ENCODE data around the gene FLNB.
"Not testable (repeated sequence)": the region's sequence is repeated elsewhere in the genome, so short reads cannot be mapped to it uniquely, and the experiment has no call there.

FLNB gene

GRCh38 chr3:57981483-57982087, 26.6 kb upstream of the FLNB start:
- no peak for DNase-seq

GRCh38 chr3:57982561-57983243, 25.5 kb upstream of the FLNB start:
- DNase-seq: no peak

DNA sequence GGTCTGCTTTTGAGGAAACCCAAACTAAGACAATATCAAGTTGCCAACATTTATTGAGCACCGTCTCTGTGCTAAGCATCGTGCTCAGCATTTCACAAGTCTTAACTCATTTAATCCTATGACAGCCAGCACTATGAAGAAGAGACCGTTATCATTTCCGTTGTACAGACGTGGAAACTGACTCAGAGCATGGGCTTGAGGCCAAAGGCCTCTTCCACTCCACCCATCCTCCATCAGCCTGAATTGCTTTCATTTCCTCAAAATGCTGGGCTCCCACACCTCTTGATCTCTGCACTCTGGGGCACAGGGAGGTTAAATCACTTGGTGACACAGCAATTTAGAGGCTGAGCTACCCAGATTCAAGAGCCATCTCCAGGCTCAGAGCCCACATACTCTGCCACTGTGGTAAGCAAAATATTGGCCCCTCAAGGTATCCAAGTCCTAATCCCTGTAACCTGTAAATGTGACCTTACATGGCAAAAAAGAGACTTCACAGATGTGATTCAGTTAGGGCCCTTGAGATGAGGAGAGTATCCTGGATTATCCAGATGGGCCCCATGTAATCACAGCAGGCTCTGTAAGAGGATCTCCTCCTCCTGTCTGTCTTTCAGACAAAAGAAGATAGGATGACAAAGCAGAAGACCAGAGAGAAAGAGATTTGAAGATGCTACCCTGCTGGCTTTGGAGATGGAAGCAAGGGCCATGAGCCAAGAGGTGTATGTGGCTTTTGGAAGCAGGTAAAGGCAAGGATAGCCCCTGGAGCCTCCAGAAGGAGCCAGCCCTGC, 24.3 kb upstream of the FLNB start:
- DNase-seq: no peak

- DNase-seq: no peak
Observed at GRCh38 chr3:57985176-57985983, 22.8 kb upstream of the FLNB start.

DNA sequence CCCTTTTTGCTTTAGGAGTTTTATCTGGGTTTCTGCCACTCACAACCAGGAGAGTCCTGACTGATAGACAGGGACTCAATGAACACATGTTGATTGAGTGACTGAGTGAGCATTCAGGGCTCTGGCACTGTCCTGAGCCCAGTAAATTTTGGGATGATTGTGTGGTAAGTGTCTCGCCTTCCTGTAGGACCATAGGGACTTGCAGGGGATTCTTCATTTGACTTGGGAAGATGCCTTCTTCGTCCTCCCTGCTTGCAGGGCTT, 22.3 kb upstream of the FLNB start:
- DNase-seq: no peak

DNA sequence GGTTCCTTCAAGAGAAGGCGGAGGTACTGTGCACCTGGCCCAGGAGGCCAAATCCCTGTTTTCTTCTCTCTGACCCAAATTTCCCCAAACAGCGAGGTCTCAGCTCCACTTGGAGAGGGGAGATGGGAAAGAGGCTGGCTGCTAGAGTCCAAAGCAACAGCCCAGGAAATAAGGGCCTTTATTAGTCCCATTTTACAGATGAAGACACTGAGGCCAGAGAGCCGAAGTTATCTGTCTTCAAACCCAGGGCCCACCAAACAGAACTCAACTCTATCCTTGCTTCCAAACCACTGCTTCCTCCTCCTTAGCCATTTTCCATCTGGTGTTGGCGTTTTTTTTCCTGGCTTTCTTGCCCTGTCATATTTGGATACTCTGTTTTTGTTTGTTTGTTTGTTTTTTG, 22.0 kb upstream of the FLNB start:
- DNase-seq: no peak

DNA sequence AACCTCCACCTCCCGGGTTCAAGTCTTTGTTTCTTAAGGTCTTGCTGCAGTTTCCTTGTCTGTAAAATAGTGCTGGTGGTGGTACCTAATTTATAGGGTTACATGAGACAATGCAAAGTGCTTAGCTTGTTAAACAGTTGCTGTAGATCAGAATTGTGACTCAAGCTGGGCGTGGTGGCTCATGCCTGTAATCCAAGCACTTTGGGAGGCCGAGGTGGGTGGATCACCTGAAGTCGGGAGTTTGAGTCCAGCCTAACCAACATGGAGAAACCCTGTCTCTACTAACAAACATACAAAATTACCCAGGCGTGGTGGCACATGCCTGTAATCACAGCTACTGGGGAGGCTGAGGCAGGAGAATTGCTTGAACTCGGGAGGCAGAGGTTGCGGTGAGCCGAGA, 19.0 kb upstream of the FLNB start:
- DNase-seq: not testable (repeated sequence)

- no peak for DNase-seq
Observed at GRCh38 chr3:57989646-57990045, 18.6 kb upstream of the FLNB start.

DNA sequence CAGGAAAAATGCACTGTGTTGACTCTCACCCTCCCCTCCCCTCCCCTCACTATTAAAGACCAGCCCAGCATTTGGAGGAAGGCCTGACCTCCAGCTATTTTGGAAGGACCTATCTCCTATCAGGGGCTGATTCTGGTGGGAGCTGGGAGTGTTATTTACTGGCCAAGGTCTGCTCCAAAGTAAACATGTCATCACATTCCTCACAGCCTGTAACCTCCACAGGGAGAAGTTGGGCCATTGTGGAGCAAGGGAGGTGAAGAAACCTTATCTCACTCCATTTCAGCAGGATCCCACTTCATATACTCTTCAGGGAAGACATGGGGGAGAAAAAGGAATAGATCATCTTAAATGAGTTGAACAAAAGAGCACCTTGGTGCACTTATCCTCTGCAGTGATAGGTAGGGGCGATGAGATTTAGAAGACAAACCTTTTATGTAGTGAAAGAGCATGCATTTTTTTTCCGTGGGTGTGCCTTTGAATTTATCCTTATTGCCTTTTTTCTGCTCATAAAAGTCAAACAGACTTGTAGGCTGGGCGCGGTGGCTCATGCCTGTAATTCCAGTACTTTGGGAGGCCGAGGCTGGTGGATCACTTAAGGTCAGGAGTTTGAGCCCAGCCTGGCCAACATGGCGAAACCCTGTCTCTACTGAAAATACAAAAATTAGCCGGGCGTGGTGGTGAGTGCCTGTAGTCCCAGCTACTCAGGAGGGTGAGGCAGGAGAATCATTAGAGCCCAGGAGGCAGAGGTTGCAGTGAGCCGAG, 15.6 kb upstream of the FLNB start:
- no peak for DNase-seq

DNA sequence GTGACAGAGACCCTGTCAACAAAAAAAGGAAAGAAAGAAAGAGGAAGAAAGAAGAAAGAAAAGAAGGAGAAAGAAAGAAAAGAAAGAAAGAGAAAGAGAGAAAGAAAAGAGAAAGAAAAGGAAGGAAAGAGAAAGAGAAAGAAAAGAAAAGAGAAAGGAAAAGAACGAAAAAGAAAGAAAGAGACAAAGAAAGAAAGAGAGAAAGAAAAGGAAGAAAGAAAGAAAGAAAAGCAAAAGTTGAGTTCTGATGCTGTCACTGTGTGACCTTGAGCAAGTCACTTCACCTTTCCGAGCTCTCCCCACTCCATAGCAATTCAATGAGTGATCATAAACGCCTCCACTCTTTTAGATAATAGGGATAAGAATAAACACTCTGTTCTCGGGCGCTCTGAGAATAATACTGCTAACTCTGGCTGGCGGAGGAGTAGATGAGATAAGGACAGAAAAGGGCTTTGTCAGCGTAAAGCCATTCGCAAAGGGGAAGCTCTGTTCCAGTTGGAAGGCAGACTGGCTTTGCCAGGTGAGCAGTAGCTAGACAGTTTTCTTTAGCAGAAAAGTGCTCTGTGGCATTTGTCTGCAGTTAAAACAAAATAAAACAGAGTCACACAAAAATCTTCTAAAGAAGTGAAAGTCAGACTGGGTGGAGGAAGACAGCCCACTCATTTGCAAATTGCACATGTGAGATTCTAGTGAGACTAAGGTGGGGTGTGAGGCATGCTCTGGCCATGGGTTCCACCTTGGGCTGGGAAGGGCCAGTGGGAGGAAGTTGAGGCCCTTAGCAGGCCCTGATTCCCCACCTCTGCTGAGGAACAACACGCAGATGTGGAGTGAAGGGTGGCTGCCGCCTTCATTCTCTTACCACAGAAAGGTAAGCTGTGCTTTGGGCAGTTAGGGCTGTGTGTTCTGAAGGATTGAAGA, 9.6 kb upstream of the FLNB start:
- no peak for DNase-seq

- DNase-seq: no peak
Observed at GRCh38 chr3:57999417-58000115, 8.7 kb upstream of the FLNB start.

GRCh38 chr3:58000306-58001085, 7.7 kb upstream of the FLNB start:
- no peak for DNase-seq

DNA sequence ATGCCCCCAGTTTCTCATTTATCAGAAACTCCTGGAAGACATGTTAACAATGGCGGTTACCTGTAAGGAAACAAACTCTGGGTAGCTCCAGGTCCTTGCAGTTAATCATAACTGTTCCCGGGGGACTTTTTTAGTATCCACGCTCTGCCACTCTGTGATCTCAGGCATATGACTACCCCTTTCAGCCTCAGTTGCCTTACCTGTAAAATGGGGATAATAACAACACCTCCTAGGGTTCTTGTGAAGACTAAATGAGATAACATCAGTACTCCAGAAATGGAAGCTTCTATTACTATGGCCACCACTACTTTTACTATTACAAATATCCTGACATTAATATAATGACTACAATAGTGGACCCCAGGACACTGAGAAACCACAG, 7.1 kb upstream of the FLNB start:
- no peak for DNase-seq

DNA sequence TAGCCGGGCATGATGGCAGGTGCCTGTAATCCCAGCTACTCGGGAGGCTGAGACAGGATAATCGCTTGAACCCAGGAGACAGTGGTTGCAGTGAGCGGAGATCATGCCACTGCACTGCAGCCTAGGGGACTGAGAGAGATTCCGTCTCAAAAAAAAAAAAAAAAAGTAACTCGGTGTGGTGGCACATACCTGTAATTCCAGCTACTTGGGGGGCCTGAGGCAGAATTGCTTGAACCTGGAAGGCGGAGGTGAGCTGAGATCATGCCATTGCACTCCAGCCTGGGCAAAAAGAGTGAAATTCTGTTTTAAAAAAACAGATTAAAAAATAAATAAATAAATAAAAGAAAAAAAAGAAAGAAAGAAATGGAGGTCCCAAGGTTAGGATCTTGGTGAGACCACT, 6.2 kb upstream of the FLNB start:
- no peak for DNase-seq

- DNase-seq: no peak
Observed at GRCh38 chr3:58003093-58003492, 5.1 kb upstream of the FLNB start.

DNA sequence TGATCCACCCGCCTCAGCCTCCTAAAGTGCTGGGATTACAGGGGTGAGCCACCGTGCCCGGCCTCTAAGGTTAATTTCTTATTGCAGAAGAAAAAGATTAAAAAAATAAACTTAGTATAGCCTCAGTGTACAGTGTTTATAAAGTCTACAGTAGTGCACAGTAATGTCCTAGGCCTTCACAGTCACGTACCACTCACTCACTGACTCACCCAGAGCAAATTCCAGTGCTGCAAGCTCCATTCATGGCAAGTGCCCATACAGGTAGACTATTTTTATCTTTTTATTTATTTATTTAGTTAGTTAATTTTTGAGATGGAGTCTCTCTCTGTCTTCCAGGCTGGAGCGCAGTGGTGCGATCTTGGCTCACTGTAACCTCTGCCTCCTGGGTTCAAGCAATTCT, 3.2 kb upstream of the FLNB start:
- no peak for DNase-seq

- DNase-seq: no peak
Observed at GRCh38 chr3:58005669-58006068, 2.6 kb upstream of the FLNB start.

DNA sequence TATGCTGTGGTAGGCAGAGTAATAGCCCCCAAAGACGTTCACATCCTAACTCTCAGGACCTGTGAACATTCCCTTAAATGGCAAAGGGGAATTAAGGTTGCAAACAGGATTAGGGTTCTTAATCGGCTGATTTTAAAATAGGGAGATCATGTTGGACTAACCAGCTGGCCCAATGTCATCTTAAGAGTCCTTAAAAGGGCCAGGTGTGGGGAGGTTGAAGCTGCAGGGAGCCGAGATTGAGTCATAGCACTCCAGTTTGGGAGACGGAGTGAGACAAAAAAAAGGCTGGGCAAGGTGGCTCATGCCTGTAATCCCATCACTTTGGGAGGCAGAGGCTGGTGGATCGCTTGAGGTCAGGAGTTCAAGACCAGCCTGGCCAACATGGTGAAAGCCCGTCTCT, 1.6 kb upstream of the FLNB start:
- no peak for DNase-seq

- no peak for DNase-seq
Observed at GRCh38 chr3:58009026-58009748, 965 bp downstream of the FLNB start.
